ENCODE data around the gene ZNF566.

ZNF566 gene

GRCh38 chr19:36441339-36441738, 48.0 kb downstream of the ZNF566 start:
- CTCF ChIA-PET = interaction anchor here (0.6 to 0.7 kb wide), 2 partner anchors 272 to 400 kb away, joined by 3 read pairs; no protein-coding TSS in a partner anchor
- POLR2A ChIA-PET = no interaction called here
- peaks cover 9% of the 10 kb centered on the region for H3K9me3 ChIP-seq (ENCODE audit: control insufficient read depth, insufficient read depth, low read depth, low read length)
- no peak overlapping the region for H3K27ac ChIP-seq (ENCODE audit: extremely low read depth, low read depth, low read length)
- no peak overlapping the region for H3K4me3 ChIP-seq (ENCODE audit: low read depth, low read length)
- TF ChIP-seq AEBP2 (tag by site-specific recombination; IDR thresholded peaks at IDR 0.05; ENCODE audit: borderline replicate concordance) (no peak), ZNF600 (tag by site-specific recombination; IDR thresholded peaks at IDR 0.05) (no peak), YY1 (tag by site-specific recombination; IDR thresholded peaks at IDR 0.05) (no peak), ZBTB10 (tag by site-specific recombination; IDR thresholded peaks at IDR 0.05) (no peak), ZNF391 (tag by site-specific recombination; IDR thresholded peaks at IDR 0.05; ENCODE audit: borderline replicate concordance, low read depth) (no peak), ZSCAN16 (tag by site-specific recombination; IDR thresholded peaks at IDR 0.05) (no peak), GLI2 (tag by site-specific recombination; IDR thresholded peaks at IDR 0.05; ENCODE audit: borderline replicate concordance, low read depth) (no peak), ZNF362 (tag by site-specific recombination; IDR thresholded peaks at IDR 0.05) (peak; percentile 65; the same call in 1 of the 2 replicates), WT1 (tag by site-specific recombination; IDR thresholded peaks at IDR 0.05) (no peak), SALL2 (tag by site-specific recombination; IDR thresholded peaks at IDR 0.05; ENCODE audit: borderline replicate concordance) (no peak), ZNF146 (tag by site-specific recombination; IDR thresholded peaks at IDR 0.05) (peak; percentile 84), ZBTB1 (tag by site-specific recombination; IDR thresholded peaks at IDR 0.05) (no peak), ZNF626 (tag by site-specific recombination; IDR thresholded peaks at IDR 0.05) (0 out of 2 replicates have a peak, but pooled peaks have one; percentile 41), ZNF433 (tag by site-specific recombination; IDR thresholded peaks at IDR 0.05; ENCODE audit: low read depth) (no peak), ZNF549 (tag by site-specific recombination; IDR thresholded peaks at IDR 0.05) (0 out of 2 replicates have a peak, but pooled peaks have one; percentile 20)
- TF ChIP-seq, protein P1, sequence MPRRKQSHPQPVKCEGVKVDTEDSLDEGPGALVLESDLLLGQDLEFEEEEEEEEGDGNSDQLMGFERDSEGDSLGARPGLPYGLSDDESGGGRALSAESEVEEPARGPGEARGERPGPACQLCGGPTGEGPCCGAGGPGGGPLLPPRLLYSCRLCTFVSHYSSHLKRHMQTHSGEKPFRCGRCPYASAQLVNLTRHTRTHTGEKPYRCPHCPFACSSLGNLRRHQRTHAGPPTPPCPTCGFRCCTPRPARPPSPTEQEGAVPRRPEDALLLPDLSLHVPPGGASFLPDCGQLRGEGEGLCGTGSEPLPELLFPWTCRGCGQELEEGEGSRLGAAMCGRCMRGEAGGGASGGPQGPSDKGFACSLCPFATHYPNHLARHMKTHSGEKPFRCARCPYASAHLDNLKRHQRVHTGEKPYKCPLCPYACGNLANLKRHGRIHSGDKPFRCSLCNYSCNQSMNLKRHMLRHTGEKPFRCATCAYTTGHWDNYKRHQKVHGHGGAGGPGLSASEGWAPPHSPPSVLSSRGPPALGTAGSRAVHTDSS (tag by site-specific recombination; IDR thresholded peaks at IDR 0.05) = no peak
- TF ChIP-seq, protein P2, sequence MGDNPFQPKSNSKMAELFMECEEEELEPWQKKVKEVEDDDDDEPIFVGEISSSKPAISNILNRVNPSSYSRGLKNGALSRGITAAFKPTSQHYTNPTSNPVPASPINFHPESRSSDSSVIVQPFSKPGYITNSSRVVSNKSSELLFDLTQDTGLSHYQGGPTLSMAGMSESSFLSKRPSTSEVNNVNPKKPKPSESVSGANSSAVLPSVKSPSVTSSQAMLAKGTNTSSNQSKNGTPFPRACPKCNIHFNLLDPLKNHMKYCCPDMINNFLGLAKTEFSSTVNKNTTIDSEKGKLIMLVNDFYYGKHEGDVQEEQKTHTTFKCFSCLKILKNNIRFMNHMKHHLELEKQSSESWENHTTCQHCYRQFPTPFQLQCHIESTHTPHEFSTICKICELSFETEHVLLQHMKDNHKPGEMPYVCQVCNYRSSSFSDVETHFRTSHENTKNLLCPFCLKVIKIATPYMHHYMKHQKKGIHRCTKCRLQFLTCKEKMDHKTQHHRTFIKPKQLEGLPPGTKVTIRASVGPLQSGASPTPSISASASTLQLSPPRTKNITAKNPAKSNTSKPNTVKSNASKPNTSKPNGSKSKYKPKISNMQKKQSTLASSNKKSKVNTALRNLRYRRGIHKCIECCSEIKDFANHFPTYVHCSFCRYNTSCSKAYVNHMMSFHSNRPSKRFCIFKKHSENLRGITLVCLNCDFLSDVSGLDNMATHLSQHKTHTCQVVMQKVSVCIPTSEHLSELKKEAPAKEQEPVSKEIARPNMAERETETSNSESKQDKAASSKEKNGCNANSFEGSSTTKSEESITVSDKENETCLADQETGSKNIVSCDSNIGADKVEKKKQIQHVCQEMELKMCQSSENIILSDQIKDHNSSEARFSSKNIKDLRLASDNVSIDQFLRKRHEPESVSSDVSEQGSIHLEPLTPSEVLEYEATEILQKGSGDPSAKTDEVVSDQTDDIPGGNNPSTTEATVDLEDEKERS (tag by site-specific recombination; IDR thresholded peaks at IDR 0.05) = no peak; the same call in 1 of the 2 replicates
- no peaks in the 10 kb centered on the region for H3K4me1 ChIP-seq (ENCODE audit: control insufficient read depth, insufficient read depth, low read length)
- H3K36me3 ChIP-seq (ENCODE audit: control insufficient read depth in 2 of 2, insufficient read depth in 1 of 2, low read length in 2 of 2) = peaks cover 0 to 8% of the 10 kb centered on the region in 2 experiments; a peak in 2 of 3 replicates
